ENCODE results near the gene ANKS1B.

The ANKS1B gene

DNA sequence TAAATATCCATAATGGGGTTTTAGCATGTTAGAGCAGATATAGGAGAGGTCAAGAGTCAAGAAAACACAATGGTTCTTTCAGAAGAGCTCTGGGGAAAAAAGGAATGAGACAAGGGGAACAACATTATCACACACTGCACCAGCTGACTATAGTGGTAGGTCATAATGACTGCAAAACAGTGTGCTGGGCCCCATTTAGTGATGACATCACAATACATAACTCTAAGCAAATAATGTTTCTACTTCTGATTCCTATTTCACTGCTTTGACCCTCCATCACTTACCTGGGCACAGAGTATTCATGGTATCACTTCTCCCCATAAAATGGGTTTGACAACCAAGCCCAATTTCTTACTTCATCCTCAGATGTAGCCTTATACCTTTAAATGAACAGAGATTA, 275.1 kb downstream of the ANKS1B start:
- no peak overlapping the region for H3K9ac ChIP-seq
- no peak overlapping the region for H3K27ac ChIP-seq
- H3K36me3 ChIP-seq (ENCODE audit: insufficient read depth), result no peaks in the 10 kb centered on the region
- H3K4me1 ChIP-seq (ENCODE audit: low read depth, poor library complexity, severe bottlenecking), result no peaks in the 10 kb centered on the region
- no peaks in the 10 kb centered on the region for H4K20me1 ChIP-seq (ENCODE audit: insufficient read depth)
- H3K4me3 ChIP-seq (IDR thresholded peaks at IDR 0.05; ENCODE audit: insufficient read depth, low read depth, low read length), result no peak overlapping the region
- H2AFZ ChIP-seq (ENCODE audit: low read depth), result no peak overlapping the region
- TF ChIP-seq, protein P1, sequence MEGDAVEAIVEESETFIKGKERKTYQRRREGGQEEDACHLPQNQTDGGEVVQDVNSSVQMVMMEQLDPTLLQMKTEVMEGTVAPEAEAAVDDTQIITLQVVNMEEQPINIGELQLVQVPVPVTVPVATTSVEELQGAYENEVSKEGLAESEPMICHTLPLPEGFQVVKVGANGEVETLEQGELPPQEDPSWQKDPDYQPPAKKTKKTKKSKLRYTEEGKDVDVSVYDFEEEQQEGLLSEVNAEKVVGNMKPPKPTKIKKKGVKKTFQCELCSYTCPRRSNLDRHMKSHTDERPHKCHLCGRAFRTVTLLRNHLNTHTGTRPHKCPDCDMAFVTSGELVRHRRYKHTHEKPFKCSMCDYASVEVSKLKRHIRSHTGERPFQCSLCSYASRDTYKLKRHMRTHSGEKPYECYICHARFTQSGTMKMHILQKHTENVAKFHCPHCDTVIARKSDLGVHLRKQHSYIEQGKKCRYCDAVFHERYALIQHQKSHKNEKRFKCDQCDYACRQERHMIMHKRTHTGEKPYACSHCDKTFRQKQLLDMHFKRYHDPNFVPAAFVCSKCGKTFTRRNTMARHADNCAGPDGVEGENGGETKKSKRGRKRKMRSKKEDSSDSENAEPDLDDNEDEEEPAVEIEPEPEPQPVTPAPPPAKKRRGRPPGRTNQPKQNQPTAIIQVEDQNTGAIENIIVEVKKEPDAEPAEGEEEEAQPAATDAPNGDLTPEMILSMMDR (conservative IDR thresholded peaks at IDR 0.05; ENCODE audit: low read depth, low read length), result no peak
- no peak overlapping the region for H3K4me2 ChIP-seq
- no peaks in the 10 kb centered on the region for H3K79me2 ChIP-seq (ENCODE audit: insufficient read depth, low read depth)
- H3K27me3 ChIP-seq (ENCODE audit: insufficient read depth, low read depth), result no peaks in the 10 kb centered on the region

DNA sequence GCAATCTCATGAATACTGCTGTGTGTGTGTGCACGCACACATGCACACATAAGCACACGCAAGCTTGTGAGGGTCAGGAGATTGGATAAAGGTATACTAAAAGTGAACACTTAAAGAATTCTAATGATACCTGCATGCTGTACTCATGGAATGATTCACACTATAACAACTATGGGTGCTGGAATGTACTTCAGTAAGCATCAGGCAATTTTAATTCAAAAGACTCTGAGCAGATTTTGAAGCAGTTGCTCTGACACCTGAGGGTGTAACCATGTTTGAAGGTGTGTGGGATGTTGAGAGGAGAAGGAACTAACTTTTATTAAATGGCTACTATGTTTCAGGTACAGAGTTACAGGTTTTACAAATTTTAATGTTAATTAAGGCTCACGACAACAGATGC, 275.6 kb downstream of the ANKS1B start:
- Histone ChIP-seq H3K27ac (no peak overlapping the region), H2AFZ (ENCODE audit: low read depth) (no peak overlapping the region), H3K79me2 (ENCODE audit: insufficient read depth, low read depth) (no peaks in the 10 kb centered on the region), H3K4me2 (no peak overlapping the region), H3K36me3 (ENCODE audit: insufficient read depth) (no peaks in the 10 kb centered on the region), H3K27me3 (ENCODE audit: insufficient read depth, low read depth) (no peaks in the 10 kb centered on the region), H3K9ac (no peak overlapping the region), H3K4me3 (IDR thresholded peaks at IDR 0.05; ENCODE audit: insufficient read depth, low read depth, low read length) (no peak overlapping the region), H3K4me1 (ENCODE audit: low read depth, poor library complexity, severe bottlenecking) (no peaks in the 10 kb centered on the region), H4K20me1 (ENCODE audit: insufficient read depth) (no peaks in the 10 kb centered on the region)
- TF ChIP-seq, protein P1 (conservative IDR thresholded peaks at IDR 0.05; ENCODE audit: low read depth, low read length), result no peak

DNA sequence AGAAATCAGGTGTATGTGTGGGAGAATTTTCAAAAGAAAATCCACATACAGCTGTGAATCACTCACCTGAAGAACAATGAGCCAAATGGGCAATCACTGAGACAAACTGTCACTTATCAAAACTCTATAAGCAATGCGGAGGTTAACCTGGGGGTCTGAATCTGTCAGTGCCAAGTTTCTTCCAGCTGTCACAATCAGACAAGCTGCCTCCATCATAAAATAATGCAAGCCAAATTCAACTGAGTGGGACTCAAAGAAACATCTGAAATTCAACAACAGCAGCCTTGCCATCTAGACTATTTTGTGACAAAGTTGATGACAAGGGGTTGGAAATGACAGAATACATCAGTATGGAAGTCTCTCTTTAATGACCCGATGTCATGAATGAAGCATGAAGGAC, 276.9 kb downstream of the ANKS1B start:
- no peak overlapping the region for H3K9ac ChIP-seq
- no peak overlapping the region for H3K4me3 ChIP-seq (IDR thresholded peaks at IDR 0.05; ENCODE audit: insufficient read depth, low read depth, low read length)
- no peaks in the 10 kb centered on the region for H3K27me3 ChIP-seq (ENCODE audit: insufficient read depth, low read depth)
- no peak overlapping the region for H3K27ac ChIP-seq
- TF ChIP-seq, protein P1 (conservative IDR thresholded peaks at IDR 0.05; ENCODE audit: low read depth, low read length), result no peak
- H3K4me2 ChIP-seq, result no peak overlapping the region
- no peaks in the 10 kb centered on the region for H3K36me3 ChIP-seq (ENCODE audit: insufficient read depth)
- H3K4me1 ChIP-seq (ENCODE audit: low read depth, poor library complexity, severe bottlenecking), result no peaks in the 10 kb centered on the region
- H4K20me1 ChIP-seq (ENCODE audit: insufficient read depth), result no peaks in the 10 kb centered on the region
- no peak overlapping the region for H2AFZ ChIP-seq (ENCODE audit: low read depth)
- H3K79me2 ChIP-seq (ENCODE audit: insufficient read depth, low read depth), result no peaks in the 10 kb centered on the region

DNA sequence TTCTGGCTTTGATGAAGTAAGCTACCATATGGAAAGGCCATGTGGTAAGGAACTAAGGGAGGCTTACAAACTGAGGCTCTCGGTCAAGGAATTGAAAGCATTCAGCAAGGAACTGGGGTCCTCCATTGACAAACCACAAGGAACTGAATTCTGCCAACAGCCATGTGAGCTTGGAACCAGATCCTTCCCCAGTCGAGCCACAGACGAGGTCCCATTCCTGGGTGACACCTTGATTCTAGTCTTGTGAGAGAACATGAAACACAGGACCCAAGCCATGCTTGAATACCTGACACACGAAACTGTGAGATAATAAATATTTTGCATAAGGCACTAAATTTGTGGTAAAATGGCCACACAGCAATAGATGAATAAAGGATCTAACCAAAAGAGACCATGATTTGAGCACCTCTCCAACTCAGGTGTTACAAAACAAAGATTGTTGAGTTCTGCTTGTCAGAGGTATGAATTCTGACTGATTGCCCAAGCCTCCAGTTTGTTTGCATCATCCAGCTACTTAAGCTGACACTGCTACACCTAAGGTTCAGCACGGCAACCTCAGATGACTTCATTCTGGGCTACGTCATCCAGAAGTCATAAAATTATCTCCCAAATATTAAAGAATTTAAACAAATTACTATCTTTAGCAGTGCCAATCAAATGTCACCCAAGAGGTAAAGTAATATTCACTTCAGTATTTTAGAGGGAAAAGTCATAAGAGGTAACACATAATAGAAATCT, 277.8 kb downstream of the ANKS1B start:
- Histone ChIP-seq H2AFZ (ENCODE audit: low read depth) (no peak overlapping the region), H3K4me1 (ENCODE audit: low read depth, poor library complexity, severe bottlenecking) (no peaks in the 10 kb centered on the region), H3K79me2 (ENCODE audit: insufficient read depth, low read depth) (no peaks in the 10 kb centered on the region), H3K27ac (no peak overlapping the region), H3K27me3 (ENCODE audit: insufficient read depth, low read depth) (no peaks in the 10 kb centered on the region), H3K9ac (no peak overlapping the region), H4K20me1 (ENCODE audit: insufficient read depth) (no peaks in the 10 kb centered on the region), H3K4me2 (no peak overlapping the region), H3K4me3 (IDR thresholded peaks at IDR 0.05; ENCODE audit: insufficient read depth, low read depth, low read length) (no peak overlapping the region), H3K36me3 (ENCODE audit: insufficient read depth) (no peaks in the 10 kb centered on the region)
- TF ChIP-seq, protein P1 (conservative IDR thresholded peaks at IDR 0.05; ENCODE audit: low read depth, low read length), result no peak
